ENCODE results near the gene STX7.

DNA sequence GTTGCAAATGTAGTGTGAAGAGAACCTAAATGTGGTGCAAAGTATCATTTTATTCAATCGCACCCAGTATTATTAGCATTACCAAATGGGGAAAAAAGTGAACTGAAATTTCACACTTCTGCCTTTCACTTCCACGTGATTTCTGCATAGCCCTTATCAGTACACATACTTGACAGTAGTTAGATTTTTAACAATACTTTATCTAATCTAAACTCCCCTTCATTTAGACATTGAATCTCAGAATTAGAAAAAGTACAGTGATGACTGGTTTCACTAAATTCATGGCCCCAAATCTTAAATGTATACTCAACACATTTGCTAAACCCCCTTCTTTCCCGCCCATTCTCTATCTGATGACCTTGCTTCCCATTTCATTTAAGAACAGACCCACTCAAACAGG is 14.3 kb downstream of the STX7 start:
- TF ChIP-seq, protein P1, sequence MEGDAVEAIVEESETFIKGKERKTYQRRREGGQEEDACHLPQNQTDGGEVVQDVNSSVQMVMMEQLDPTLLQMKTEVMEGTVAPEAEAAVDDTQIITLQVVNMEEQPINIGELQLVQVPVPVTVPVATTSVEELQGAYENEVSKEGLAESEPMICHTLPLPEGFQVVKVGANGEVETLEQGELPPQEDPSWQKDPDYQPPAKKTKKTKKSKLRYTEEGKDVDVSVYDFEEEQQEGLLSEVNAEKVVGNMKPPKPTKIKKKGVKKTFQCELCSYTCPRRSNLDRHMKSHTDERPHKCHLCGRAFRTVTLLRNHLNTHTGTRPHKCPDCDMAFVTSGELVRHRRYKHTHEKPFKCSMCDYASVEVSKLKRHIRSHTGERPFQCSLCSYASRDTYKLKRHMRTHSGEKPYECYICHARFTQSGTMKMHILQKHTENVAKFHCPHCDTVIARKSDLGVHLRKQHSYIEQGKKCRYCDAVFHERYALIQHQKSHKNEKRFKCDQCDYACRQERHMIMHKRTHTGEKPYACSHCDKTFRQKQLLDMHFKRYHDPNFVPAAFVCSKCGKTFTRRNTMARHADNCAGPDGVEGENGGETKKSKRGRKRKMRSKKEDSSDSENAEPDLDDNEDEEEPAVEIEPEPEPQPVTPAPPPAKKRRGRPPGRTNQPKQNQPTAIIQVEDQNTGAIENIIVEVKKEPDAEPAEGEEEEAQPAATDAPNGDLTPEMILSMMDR (IDR thresholded peaks at IDR 0.05), result no peak
- TF ChIP-seq POLR2A (IDR thresholded peaks at IDR 0.05), result no peak

Data from testis (tissue), 2 donors.